OCI-LY1 (cell line): ENCODE measurements around the gene TBL1X.

Source experiments
- EZH2 ChIP-seq: fragments of 200-600 bp; sonication (generic), shearing (Covaris generic); IDR thresholded peaks from 2 replicates; pipeline ENCODE4 v1.8.0; 2017; ENCODE audit warnings: borderline replicate concordance, mixed run types, mild to moderate bottlenecking, antibody characterized with exemption, low read length, moderate library complexity, mixed read lengths
- TF ChIP-seq, protein P1 (sequence below): fragments of 200-600 bp; sonication (generic), shearing (Covaris generic); IDR thresholded peaks from 2 replicates; pipeline ENCODE4 v1.5.1; 2017; ENCODE audit warnings: mild to moderate bottlenecking, antibody characterized with exemption, low read length, moderate library complexity, mixed read lengths

DNA sequence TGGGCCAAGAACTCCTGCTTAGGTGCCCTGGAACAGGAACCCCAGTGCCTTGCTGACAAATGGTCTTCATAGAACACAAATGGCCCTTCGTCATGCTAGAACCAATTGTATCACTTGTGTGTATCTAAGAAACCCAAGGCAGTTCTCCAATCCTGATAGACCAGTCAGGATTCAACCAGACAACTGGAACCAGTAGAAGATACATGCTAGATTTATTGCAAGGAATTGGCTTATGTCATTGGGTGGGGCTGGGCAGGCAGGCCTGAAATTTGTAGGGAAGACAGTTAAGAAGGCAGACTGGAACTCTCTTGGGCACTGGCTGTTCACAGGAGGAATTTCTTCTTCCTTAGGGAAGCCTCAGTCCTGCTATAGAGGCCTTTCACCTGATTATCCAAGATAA, 17.0 kb upstream of the TBL1X start:
- no peak for TF ChIP-seq EZH2
- TF ChIP-seq, protein P1, sequence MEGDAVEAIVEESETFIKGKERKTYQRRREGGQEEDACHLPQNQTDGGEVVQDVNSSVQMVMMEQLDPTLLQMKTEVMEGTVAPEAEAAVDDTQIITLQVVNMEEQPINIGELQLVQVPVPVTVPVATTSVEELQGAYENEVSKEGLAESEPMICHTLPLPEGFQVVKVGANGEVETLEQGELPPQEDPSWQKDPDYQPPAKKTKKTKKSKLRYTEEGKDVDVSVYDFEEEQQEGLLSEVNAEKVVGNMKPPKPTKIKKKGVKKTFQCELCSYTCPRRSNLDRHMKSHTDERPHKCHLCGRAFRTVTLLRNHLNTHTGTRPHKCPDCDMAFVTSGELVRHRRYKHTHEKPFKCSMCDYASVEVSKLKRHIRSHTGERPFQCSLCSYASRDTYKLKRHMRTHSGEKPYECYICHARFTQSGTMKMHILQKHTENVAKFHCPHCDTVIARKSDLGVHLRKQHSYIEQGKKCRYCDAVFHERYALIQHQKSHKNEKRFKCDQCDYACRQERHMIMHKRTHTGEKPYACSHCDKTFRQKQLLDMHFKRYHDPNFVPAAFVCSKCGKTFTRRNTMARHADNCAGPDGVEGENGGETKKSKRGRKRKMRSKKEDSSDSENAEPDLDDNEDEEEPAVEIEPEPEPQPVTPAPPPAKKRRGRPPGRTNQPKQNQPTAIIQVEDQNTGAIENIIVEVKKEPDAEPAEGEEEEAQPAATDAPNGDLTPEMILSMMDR: no peak
